ENCODE measurements around the gene AGPAT3.
"Not testable (repeated sequence)": the region's sequence is repeated elsewhere in the genome, so short reads cannot be mapped to it uniquely, and the experiment has no call there.

The AGPAT3 gene

DNA sequence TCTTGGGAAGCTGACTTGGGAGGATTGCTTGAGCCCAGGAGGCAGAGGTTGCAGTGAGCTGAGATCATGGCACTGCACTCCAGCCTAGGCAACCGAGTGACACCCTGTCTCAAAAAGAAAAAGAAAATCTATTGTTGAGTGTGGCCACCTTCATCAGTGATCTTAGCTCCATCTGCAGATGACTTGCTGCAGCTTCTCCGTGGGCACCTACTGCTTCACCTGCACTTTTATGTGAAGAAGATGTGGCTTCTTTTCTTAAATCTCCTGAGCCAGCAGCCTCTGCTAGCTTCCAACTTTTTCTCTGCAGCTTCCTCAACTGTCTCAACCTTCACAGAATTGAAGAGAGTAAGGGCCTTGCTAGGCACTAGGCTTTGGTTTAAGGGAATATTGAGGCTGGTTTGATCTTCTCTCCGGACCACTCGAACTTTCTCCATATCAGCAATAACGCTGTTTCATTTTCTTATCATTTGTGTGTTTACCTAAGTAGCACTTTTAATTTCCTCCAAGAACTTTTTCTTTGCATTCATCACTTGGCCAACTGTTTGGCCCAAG lies 28.0 kb downstream of the AGPAT3 start:
- Mint-ChIP-seq H3K4me1 (peaks cover 23% of the 10 kb centered on the region), H3K27ac (peak overlapping the region; percentile 52), H3K4me3 (no peak overlapping the region), H3K36me3 (ENCODE audit: low read depth) (peaks cover 38% of the 10 kb centered on the region), H3K27me3 (ENCODE audit: low read depth, poor library complexity) (peaks cover 11% of the 10 kb centered on the region), H3K9me3 (peaks cover 54% of the 10 kb centered on the region)
- DNase-seq = no peak
- TF ChIP-seq, protein P1, sequence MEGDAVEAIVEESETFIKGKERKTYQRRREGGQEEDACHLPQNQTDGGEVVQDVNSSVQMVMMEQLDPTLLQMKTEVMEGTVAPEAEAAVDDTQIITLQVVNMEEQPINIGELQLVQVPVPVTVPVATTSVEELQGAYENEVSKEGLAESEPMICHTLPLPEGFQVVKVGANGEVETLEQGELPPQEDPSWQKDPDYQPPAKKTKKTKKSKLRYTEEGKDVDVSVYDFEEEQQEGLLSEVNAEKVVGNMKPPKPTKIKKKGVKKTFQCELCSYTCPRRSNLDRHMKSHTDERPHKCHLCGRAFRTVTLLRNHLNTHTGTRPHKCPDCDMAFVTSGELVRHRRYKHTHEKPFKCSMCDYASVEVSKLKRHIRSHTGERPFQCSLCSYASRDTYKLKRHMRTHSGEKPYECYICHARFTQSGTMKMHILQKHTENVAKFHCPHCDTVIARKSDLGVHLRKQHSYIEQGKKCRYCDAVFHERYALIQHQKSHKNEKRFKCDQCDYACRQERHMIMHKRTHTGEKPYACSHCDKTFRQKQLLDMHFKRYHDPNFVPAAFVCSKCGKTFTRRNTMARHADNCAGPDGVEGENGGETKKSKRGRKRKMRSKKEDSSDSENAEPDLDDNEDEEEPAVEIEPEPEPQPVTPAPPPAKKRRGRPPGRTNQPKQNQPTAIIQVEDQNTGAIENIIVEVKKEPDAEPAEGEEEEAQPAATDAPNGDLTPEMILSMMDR (IDR thresholded peaks at IDR 0.05) = no peak

DNA sequence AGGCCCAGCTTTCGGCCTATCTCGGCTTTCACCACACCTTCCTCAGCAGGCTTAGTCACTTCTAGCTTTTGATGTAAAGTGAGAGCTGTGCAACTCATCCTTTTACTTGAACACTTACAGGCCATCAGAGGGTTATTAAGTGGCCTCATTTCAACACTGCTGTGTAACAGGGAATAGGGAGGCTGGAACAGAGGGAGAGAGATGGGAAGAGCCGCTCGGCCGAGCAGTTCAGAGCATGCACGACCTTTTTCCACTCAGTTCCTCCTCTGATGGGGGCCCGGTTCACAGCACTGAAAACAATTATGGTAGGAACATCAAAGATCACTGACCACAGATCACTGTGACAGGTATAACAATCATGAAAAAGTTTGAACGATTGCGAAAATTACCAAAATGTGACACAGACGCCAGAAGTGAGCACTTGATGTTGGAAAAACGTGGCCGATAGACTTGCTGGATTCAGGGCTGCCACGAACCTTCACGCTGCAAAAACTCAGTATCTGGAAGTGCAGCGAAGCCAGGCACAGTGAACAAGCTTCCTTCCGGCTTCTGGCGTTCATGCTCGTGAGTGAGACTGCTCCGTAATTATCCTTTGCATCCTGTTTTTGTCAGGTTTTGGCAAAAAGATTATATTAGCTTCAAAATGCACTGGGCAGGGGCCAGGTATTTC lies 28.6 kb downstream of the AGPAT3 start:
- H3K27me3 Mint-ChIP-seq (ENCODE audit: low read depth, poor library complexity) = peaks cover 13% of the 10 kb centered on the region
- no peak overlapping the region for H3K4me3 Mint-ChIP-seq
- TF ChIP-seq, protein P1 (IDR thresholded peaks at IDR 0.05) = no peak
- peaks cover 23% of the 10 kb centered on the region for H3K4me1 Mint-ChIP-seq
- H3K36me3 Mint-ChIP-seq (ENCODE audit: low read depth) = peaks cover 42% of the 10 kb centered on the region
- no peak for DNase-seq
- H3K27ac Mint-ChIP-seq = peak overlapping the region; percentile 52
- H3K9me3 Mint-ChIP-seq = peaks cover 60% of the 10 kb centered on the region

DNA sequence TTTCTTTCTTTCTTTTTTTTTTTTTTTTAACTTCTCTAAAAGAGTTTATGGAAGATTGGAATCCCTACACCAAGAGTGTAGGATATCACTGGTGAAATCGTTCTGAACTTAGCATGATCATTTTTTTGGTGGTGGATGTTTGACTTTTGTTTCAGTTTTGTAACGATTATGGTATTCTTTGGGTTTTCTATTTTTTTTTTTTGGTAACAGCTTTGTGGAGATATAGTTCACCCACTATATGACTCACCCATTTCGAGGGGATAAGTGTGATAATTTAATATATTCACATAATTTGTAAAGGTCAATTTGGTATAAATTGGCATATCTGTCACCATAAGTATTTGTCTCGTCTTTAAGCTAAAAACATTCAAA lies 29.2 kb downstream of the AGPAT3 start:
- no peak overlapping the region for H3K27ac Mint-ChIP-seq
- H3K27me3 Mint-ChIP-seq (ENCODE audit: low read depth, poor library complexity) = peaks cover 17% of the 10 kb centered on the region

DNA sequence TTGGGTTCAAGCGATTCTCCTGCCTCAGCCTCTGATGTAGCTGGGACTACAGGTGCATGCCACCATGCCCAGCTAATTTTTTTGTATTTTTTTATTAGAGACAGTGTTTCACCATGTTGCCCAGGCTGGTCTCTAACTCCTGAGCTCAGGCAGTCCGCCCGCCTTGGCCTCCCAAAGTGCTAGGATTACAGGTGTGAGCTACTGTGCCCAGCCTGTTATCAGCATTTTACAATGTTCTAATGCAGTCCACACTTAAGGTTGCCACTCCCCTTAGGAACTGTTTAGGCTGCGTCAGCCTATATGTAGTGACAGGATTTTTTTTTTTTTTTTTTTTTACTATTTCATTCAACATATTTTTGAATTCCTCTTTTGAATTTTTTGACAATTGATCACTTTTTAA lies 30.2 kb downstream of the AGPAT3 start:
- H3K27me3 Mint-ChIP-seq (ENCODE audit: low read depth, poor library complexity) = peaks cover 17% of the 10 kb centered on the region
- TF ChIP-seq, protein P1 (IDR thresholded peaks at IDR 0.05) = no peak
- H3K4me3 Mint-ChIP-seq = no peak overlapping the region
- peaks cover 17% of the 10 kb centered on the region for H3K4me1 Mint-ChIP-seq
- H3K9me3 Mint-ChIP-seq = peaks cover 66% of the 10 kb centered on the region
- H3K36me3 Mint-ChIP-seq (ENCODE audit: low read depth) = peaks cover 48% of the 10 kb centered on the region
- no peak overlapping the region for H3K27ac Mint-ChIP-seq
- no peak for DNase-seq

More for the DNA sequence above, 29.2 kb downstream of the AGPAT3 start:
- Mint-ChIP-seq H3K9me3 (peaks cover 66% of the 10 kb centered on the region), H3K36me3 (ENCODE audit: low read depth) (peaks cover 47% of the 10 kb centered on the region), H3K4me3 (no peak overlapping the region), H3K4me1 (peaks cover 23% of the 10 kb centered on the region)
- TF ChIP-seq, protein P1 (IDR thresholded peaks at IDR 0.05) = no peak
- no peak for DNase-seq

DNA sequence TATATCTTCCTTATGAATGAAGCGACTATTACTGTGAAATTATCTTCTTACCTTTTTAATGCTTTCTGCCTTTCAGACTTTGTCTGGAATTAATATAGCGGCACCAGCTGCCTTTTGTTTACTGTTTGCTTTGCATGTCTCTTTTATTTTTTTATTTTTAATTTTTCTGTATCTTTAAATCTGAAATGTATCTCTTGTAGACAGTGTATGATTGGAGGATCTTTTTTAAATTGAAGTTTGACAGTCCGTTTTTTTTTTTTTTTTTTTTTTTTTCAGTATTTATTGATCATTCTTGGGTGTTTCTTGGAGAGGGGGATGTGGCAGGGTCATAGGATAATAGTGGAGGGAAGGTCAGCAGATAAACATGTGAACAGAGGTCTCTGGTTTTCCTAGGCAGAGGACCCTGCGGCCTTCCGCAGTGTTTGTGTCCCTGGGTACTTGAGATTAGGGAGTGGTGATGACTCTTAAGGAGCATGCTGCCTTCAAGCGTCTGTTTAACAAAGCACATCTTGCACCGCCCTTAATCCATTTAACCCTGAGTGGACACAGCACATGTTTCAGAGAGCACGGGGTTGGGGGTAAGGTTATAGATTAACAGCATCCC lies 31.8 kb downstream of the AGPAT3 start:
- not testable (repeated sequence) for H3K27ac Mint-ChIP-seq, DNase-seq, H3K4me3 Mint-ChIP-seq
- H3K4me1 Mint-ChIP-seq = peaks cover 16% of the 10 kb centered on the region
- H3K27me3 Mint-ChIP-seq (ENCODE audit: low read depth, poor library complexity) = peaks cover 22% of the 10 kb centered on the region
- H3K9me3 Mint-ChIP-seq = peaks cover 55% of the 10 kb centered on the region
- H3K36me3 Mint-ChIP-seq (ENCODE audit: low read depth) = peaks cover 44% of the 10 kb centered on the region

DNA sequence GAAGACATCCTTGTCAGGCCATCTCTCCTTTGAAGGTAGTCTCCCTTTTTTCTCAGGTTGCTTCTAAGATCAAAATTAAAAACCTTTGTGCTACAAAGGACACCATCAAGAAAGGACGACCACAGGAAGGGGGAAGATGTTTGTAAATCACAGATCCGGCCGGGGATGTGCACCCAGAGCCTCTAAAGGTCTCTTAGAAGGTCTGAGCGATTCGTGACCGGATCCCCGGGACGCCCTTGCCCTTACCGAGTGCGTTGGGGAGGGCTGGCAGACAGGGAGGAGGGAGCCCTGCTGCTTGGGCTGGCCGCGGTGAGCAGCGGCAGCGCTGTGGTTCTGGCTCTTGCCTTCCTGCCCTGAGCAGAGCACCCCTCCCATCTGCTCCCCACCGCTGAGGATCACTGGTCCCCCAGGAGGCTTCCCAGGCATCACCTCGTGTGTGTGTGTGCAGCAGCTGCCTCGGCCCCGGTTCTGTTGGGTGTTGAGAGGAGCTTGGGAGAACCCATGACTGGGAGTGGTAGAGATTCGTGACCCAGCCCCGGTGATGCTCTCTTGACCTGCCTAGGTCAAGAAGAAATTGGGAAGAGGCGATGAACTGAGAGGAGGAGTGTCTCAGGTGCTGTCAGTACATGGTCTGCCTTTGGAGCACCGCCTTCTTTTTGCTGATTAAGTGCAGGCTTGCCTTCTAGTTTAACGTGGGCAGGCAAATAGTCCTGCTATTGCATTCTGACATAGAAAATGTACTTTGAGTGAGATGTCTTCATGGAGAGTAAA lies 34.5 kb downstream of the AGPAT3 start:
- TF ChIP-seq, protein P1 (IDR thresholded peaks at IDR 0.05) = no peak
- Mint-ChIP-seq H3K9me3 (peaks cover 33% of the 10 kb centered on the region), H3K27me3 (ENCODE audit: low read depth, poor library complexity) (peaks cover 11% of the 10 kb centered on the region), H3K27ac (no peak overlapping the region), H3K4me3 (no peak overlapping the region), H3K4me1 (peaks cover 18% of the 10 kb centered on the region), H3K36me3 (ENCODE audit: low read depth) (peaks cover 26% of the 10 kb centered on the region)
- DNase-seq = no peak
